Fibroblast of skin of scalp (primary cell): ENCODE measurements around the gene AP3B1.
A peak's percentile ranks its signal among the peaks of the same experiment; 100 is the strongest.
"Not testable (repeated sequence)": the region's sequence is repeated elsewhere in the genome, so short reads cannot be mapped to it uniquely, and the experiment has no call there.

Experiments used
- DNase-seq: peaks from one replicate; pipeline ENCODE4 v3.0.0-alpha.2; 2013

The AP3B1 gene

GRCh38 chr5:78237911-78238310 lies 56.6 kb downstream of the AP3B1 start:
- no peak for DNase-seq

- no peak for DNase-seq
These were observed 58.5 kb downstream of the AP3B1 start for GRCh38 chr5:78236046-78236445.

- peak; percentile 15 for DNase-seq
These were observed 59.2 kb downstream of the AP3B1 start for GRCh38 chr5:78235289-78235688.

- no peak for DNase-seq
These were observed 59.7 kb downstream of the AP3B1 start for GRCh38 chr5:78234804-78235203.

- no peak for DNase-seq
These were observed 62.3 kb downstream of the AP3B1 start for GRCh38 chr5:78232163-78232562.

GRCh38 chr5:78224358-78224757 lies 70.1 kb downstream of the AP3B1 start:
- DNase-seq: no peak

GRCh38 chr5:78221964-78222451 lies 72.5 kb downstream of the AP3B1 start:
- DNase-seq: peak; percentile 6

GRCh38 chr5:78221467-78221866 lies 73.0 kb downstream of the AP3B1 start:
- DNase-seq: no peak

- no peak for DNase-seq
These were observed 78.5 kb downstream of the AP3B1 start for GRCh38 chr5:78215972-78216371.

- no peak for DNase-seq
These were observed 78.9 kb downstream of the AP3B1 start for GRCh38 chr5:78215565-78215964.

- no peak for DNase-seq
These were observed 80.7 kb downstream of the AP3B1 start for GRCh38 chr5:78213799-78214198.

- no peak for DNase-seq
These were observed 83.4 kb downstream of the AP3B1 start for GRCh38 chr5:78211052-78211451.

GRCh38 chr5:78204241-78204640 lies 90.3 kb downstream of the AP3B1 start:
- DNase-seq: no peak

GRCh38 chr5:78203815-78204214 lies 90.7 kb downstream of the AP3B1 start:
- DNase-seq: no peak

- DNase-seq: no peak
These were observed 104.1 kb downstream of the AP3B1 start for GRCh38 chr5:78190402-78190801.

- not testable (repeated sequence) for DNase-seq
These were observed 105.8 kb downstream of the AP3B1 start for GRCh38 chr5:78188681-78189080.

- no peak for DNase-seq
These were observed 107.3 kb downstream of the AP3B1 start for GRCh38 chr5:78187172-78187571.

- DNase-seq: no peak
These were observed 111.7 kb downstream of the AP3B1 start for GRCh38 chr5:78182838-78183237.

- DNase-seq: no peak
These were observed 116.1 kb downstream of the AP3B1 start for GRCh38 chr5:78178356-78178755.

GRCh38 chr5:78170335-78170734 lies 124.2 kb downstream of the AP3B1 start:
- not testable (repeated sequence) for DNase-seq

- peak; percentile 11 for DNase-seq
These were observed 132.1 kb downstream of the AP3B1 start for GRCh38 chr5:78162253-78162862.

- DNase-seq: no peak
These were observed 137.5 kb downstream of the AP3B1 start for GRCh38 chr5:78157001-78157400.

- no peak for DNase-seq
These were observed 142.8 kb downstream of the AP3B1 start for GRCh38 chr5:78151594-78152271.

- DNase-seq: no peak
These were observed 157.2 kb downstream of the AP3B1 start for GRCh38 chr5:78137290-78137689.
